Smooth muscle cell of the brain vasculature (primary cell): ENCODE results near the gene ZFYVE28.

Experiments
- DNase-seq: peaks from one replicate; pipeline ENCODE4 v3.0.0-alpha.2; 2012; ENCODE audit warnings: low read depth, low spot score

Gene ZFYVE28

GRCh38 chr4:2368746-2369437, 49.6 kb downstream of the ZFYVE28 start:
- no peak for DNase-seq

GRCh38 chr4:2367626-2368025, 50.8 kb downstream of the ZFYVE28 start:
- no peak for DNase-seq

- DNase-seq = no peak
Observed at GRCh38 chr4:2366252-2367192, 51.9 kb downstream of the ZFYVE28 start.

GRCh38 chr4:2365913-2366210, 52.6 kb downstream of the ZFYVE28 start:
- DNase-seq = no peak

GRCh38 chr4:2365054-2365912, 53.2 kb downstream of the ZFYVE28 start:
- no peak for DNase-seq

GRCh38 chr4:2364654-2365053, 53.8 kb downstream of the ZFYVE28 start:
- DNase-seq = no peak

- no peak for DNase-seq
Observed at GRCh38 chr4:2363951-2364653, 54.3 kb downstream of the ZFYVE28 start.

- no peak for DNase-seq
Observed at GRCh38 chr4:2363056-2363721, 55.3 kb downstream of the ZFYVE28 start.

GRCh38 chr4:2362266-2363055, 56.0 kb downstream of the ZFYVE28 start:
- no peak for DNase-seq

- no peak for DNase-seq
Observed at GRCh38 chr4:2361366-2362265, 56.8 kb downstream of the ZFYVE28 start.

- no peak for DNase-seq
Observed at GRCh38 chr4:2360396-2360730, 58.1 kb downstream of the ZFYVE28 start.

GRCh38 chr4:2359591-2360395, 58.7 kb downstream of the ZFYVE28 start:
- no peak for DNase-seq

- DNase-seq = no peak
Observed at GRCh38 chr4:2357821-2358745, 60.4 kb downstream of the ZFYVE28 start.

- no peak for DNase-seq
Observed at GRCh38 chr4:2356123-2357069, 62.0 kb downstream of the ZFYVE28 start.

GRCh38 chr4:2354760-2355159, 63.7 kb downstream of the ZFYVE28 start:
- DNase-seq = no peak

- DNase-seq = no peak
Observed at GRCh38 chr4:2354118-2354517, 64.3 kb downstream of the ZFYVE28 start.
